VCaP (cell line): ENCODE data around the gene PPARD.
A peak's percentile ranks its signal among the peaks of the same experiment; 100 is the strongest.

Source experiments
- H3K27ac ChIP-seq: fragments of 450-650 bp; 2 replicates; pipeline ENCODE4 v1.5.1; 2017
- TF ChIP-seq, protein P1 (sequence below): fragments of 450-650 bp; conservative IDR thresholded peaks from 2 replicates; pipeline ENCODE4 v1.5.1; 2017; ENCODE audit warnings: mild to moderate bottlenecking, moderate library complexity

The PPARD gene

DNA sequence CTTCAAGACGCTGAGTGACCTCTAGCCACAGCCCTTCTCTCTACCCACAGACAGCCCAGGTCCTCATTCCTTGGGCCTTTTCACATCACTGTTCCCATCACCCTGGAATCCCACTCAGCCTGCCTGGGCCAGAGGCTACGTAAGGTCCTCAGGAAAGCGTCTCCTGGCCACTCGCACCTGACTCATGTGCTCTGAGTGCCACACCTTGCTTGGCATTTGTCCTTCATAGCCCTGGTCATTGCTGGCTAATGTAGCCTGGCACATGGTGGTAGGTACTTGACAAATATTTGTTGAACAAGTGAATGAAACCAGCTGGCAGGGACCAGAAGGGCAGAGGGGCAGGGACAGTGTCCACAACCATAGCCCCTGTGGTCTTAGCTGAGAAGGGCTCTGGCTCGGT lies 59.2 kb downstream of the PPARD start:
- TF ChIP-seq, protein P1, sequence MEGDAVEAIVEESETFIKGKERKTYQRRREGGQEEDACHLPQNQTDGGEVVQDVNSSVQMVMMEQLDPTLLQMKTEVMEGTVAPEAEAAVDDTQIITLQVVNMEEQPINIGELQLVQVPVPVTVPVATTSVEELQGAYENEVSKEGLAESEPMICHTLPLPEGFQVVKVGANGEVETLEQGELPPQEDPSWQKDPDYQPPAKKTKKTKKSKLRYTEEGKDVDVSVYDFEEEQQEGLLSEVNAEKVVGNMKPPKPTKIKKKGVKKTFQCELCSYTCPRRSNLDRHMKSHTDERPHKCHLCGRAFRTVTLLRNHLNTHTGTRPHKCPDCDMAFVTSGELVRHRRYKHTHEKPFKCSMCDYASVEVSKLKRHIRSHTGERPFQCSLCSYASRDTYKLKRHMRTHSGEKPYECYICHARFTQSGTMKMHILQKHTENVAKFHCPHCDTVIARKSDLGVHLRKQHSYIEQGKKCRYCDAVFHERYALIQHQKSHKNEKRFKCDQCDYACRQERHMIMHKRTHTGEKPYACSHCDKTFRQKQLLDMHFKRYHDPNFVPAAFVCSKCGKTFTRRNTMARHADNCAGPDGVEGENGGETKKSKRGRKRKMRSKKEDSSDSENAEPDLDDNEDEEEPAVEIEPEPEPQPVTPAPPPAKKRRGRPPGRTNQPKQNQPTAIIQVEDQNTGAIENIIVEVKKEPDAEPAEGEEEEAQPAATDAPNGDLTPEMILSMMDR = no peak
- H3K27ac ChIP-seq = no peak overlapping the region; the same call in 1 of the 2 replicates

DNA sequence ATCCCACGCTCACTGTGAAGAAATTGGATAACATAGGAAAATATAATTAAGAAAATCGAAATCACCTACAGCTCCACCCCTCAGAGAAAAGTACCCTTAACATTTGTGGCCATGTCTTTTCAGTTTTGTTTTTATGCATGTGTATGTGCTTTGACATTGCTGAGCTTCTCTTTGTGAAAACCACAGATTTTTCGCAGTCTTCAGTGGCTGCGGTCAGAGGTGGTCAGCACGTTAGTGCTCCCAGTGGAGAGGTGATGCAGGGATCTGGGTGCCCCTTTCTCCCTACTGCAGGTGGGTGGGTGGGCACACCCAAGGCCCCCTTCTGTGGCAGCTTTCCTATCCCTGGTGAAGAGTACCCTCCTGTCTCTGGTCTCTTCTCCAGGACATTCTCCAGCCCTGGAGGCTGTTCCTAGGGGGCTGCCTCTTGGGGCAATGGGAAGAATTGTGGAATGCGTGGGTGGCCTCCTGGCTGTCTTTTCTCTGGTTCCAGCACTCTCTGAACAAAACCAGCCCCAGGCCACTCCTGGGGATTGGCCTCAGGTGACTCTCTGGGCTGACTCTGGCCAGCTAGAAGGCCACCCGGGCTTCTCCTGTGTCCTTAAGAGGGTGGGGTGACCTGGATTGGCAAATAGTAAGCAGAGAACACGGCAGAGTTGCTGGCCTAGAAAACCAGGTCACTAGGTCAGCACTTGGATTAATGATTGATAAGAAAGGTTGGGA lies 59.9 kb downstream of the PPARD start:
- TF ChIP-seq, protein P1 = no peak
- H3K27ac ChIP-seq = peak overlapping the region; percentile 36; the same call in 1 of the 2 replicates

DNA sequence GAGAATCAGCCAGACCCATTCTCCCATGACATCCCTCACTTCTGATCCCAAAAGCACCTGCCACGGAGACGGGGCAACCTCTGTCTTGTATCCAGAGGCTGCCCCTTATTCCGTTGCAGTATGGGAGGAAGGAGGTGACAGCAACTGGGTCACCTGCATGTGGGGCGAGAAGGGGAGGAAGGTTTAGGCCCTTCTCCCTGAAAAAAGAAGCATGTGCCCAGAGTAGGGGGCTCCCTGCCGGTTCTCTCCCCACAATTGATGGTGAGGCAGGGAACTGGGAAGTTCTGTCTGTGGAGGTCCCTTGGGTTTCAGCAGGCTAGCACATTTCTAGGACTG lies 60.5 kb downstream of the PPARD start:
- H3K27ac ChIP-seq = peak overlapping the region; percentile 36; the same call in 1 of the 2 replicates
- TF ChIP-seq, protein P1 = no peak

DNA sequence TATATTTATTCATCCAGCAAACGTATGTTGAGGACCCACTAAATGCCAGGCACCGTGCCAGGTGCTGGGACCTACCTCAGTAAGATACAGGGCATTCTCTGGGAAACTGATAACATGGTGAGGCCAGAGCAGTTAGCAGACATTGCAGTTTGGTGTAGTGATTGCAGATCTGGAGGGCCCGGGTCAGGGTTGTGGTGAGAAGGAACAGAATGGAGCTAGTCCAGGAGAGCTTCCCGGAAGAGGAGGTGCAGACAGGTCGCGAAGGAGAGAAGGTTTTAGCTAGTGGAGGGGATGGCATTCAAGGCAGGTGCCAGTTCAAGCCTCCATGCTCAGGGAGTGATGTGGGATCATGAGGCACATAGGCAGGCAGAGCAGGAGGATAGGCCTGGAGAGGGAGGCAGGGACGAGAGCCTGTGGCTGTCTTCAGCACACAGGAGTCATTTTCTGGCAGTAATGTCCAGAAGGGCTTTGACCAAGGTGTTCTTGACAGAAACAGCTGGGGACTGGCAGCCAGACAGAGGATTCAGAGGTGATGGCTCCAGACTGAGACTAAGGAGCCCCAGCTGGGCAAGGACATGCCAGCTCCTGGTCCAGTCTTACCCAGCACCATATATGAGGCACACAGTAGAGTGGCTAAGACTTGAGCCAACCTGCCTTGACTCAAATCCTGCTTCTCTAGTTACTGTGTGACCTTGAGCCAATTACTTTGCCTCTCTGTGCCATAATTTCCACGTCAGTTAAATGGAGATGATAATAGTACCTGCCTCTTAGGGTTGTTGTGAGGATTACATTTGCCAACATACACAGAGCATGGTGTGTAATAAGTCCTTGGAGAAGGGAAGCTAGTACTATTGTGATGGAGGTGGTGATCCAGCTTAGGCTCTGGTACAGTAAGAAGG lies 61.4 kb downstream of the PPARD start:
- H3K27ac ChIP-seq = no peak overlapping the region; the same call in 1 of the 2 replicates
- TF ChIP-seq, protein P1 = no peak

DNA sequence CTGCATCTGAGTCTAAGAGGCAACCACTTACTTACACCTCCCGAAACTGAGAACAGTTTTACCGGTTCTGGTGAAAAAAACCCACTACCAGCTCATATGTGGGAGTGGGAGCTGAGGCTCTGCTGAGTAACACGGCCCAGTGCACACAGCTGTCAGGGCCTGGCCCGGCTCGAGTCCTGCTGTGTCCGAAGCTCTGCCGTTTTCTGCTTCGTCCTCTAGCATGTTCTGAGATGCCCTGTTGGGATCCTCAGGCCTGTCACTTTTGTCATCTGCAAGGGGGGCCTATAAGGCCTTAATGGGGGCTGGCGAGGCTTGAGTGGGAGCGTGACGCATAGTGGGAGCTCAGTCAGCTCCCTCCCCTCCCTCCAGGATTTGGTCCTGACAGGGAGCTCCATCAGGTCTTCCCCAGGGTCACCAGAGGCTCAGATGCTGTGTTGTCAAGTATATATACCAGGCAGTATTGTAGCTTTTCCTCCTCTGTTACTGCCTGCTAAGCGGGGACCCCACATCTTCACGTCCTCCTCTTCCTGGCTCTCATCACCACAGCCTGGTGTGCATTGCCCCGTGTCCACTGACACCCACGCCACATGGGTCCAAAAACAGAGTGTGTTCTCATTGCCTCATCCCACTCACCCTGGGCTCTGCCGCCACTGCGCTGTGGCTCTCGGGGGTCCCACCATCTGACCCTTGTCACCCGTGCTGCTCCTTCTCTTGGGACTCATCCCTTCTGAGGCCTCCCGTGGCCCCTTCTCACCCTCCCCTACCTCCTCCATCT lies 64.5 kb downstream of the PPARD start:
- H3K27ac ChIP-seq = no peak overlapping the region
- TF ChIP-seq, protein P1 = no peak

DNA sequence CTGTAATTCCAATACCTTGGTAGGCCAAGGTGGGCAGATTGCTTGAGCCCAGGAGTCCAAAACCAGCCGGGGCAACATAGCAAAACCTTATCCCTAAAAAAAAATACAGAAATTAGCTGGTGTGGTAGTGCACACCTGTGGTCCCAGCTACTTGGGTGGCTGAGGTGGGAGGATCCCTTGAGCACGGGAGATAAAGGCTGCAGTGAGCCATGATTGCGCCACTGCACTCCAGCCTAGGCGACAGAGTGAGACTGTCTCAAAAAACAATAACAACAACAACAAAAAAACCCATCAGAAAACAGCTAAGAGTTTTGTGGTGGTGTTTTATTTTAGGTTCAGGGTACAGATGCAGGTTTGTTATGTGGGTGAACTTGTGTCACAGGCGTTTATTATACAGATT lies 66.9 kb downstream of the PPARD start:
- no peak overlapping the region for H3K27ac ChIP-seq
- TF ChIP-seq, protein P1 = no peak

DNA sequence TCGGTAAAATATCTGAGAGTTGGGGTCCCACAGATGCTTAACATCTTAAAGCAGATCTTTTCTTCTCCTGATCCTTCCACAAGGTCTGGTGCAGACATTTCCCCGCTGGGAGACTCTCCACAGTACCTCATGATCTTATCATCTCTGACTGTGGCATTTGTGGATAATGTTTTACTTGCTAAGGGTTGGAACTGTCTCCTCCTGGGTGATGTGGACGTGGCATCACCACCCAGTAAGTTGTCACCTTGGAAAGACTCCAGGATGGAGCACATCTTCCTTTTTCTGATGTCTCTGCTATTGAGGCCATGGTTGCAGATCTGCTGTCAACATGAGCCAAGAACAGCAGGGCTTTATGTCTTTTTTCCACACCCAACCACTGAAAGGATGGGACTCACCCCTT lies 67.8 kb downstream of the PPARD start:
- TF ChIP-seq, protein P1 = no peak
- no peak overlapping the region for H3K27ac ChIP-seq
